Spleen (tissue), 7 donors: ENCODE results near the gene PRDM16.

Source experiments
- CTCF ChIP-seq, 11 experiments: fragments of 200-600 bp in 7 of 11; fragments of 450-650 bp in 4 of 11; sonication (generic) in 4 of 11; IDR thresholded peaks in 8 of 11; conservative IDR thresholded peaks in 3 of 11; 1 replicate in 7 of 11; 2 replicates in 4 of 11; pipeline versions ENCODE4 v1.4.0 to v1.8.0; 2016 to 2021; ENCODE audit warnings: antibody characterized with exemption in 11 of 11, inconsistent platforms in 4 of 11, mild to moderate bottlenecking in 1 of 11
- POLR2A ChIP-seq, 3 donors: fragments of 450-650 bp; IDR thresholded peaks; one replicate each; pipeline ENCODE4 v1.5.1; 2017; ENCODE audit warnings: antibody characterized with exemption in 3 of 3, mild to moderate bottlenecking in 1 of 3
- POLR2AphosphoS5 ChIP-seq, 3 donors: sonication (generic); formaldehyde crosslinking; IDR thresholded peaks; one replicate each; pipeline ENCODE4 v1.5.1; 2017; ENCODE audit warnings: antibody characterized with exemption in 3 of 3
- donor health status: DM: no; HTN: no; CAD: no; lungs with moderate emphysema.
- donor health status: DM: no; HTN: no; CAD: no.
- donor health status: DM: no; HTN: no; CAD: no.

GRCh38 chr1:3307359-3307758 lies 238.4 kb downstream of the PRDM16 start:
- no peak for TF ChIP-seq POLR2AphosphoS5 (IDR thresholded peaks at IDR 0.05)
- no peak for TF ChIP-seq CTCF (IDR thresholded peaks at IDR 0.05 in 8 of 11, conservative IDR thresholded peaks at IDR 0.05 in 3 of 11)
- no peak for TF ChIP-seq POLR2A (IDR thresholded peaks at IDR 0.05)
